BLaER1 treated with 17β-estradiol and CSF1 and Interleukin-3, amounts not matched to agents 10 nM and 100 nM (cell line): ENCODE data around the gene RAI14.

ENCODE experiments used
- H3K27ac ChIP-seq, 11 experiments: shearing (Covaris generic); formaldehyde crosslinking; 2 replicates each; pipeline ENCODE4 v1.8.1; 2022
- H3K27me3 ChIP-seq, 11 experiments: shearing (Covaris generic); formaldehyde crosslinking; 2 replicates each; pipeline ENCODE4 v1.8.1; 2022
- H3K36me3 ChIP-seq, 11 experiments: shearing (Covaris generic); formaldehyde crosslinking; 2 replicates each; pipeline ENCODE4 v1.8.1; 2022
- H3K4me1 ChIP-seq, 10 experiments: shearing (Covaris generic); formaldehyde crosslinking; 2 replicates each; pipeline ENCODE4 v1.8.1; 2022
- H3K4me2 ChIP-seq, 11 experiments: shearing (Covaris generic); formaldehyde crosslinking; 2 replicates each; pipeline ENCODE4 v1.8.1; 2022
- H3K4me3 ChIP-seq, 10 experiments: shearing (Covaris generic); formaldehyde crosslinking; 2 replicates each; pipeline ENCODE4 v1.8.1; 2022
- H3K9ac ChIP-seq, 11 experiments: shearing (Covaris generic); formaldehyde crosslinking; 2 replicates each; pipeline ENCODE4 v1.8.1; 2022
- H3K9me3 ChIP-seq, 11 experiments: shearing (Covaris generic); formaldehyde crosslinking; replicated peaks in 1 of 11; 2 replicates each; pipeline ENCODE4 v1.8.1; 2022
- H4K20me1 ChIP-seq, 11 experiments: shearing (Covaris generic); formaldehyde crosslinking; 2 replicates each; pipeline ENCODE4 v1.8.1; 2022
- Cebpa-rat ChIP-seq, 11 experiments: shearing (Covaris generic); IDR thresholded peaks; 2 replicates each; pipeline ENCODE4 v1.8.1; 2022

Gene RAI14

DNA sequence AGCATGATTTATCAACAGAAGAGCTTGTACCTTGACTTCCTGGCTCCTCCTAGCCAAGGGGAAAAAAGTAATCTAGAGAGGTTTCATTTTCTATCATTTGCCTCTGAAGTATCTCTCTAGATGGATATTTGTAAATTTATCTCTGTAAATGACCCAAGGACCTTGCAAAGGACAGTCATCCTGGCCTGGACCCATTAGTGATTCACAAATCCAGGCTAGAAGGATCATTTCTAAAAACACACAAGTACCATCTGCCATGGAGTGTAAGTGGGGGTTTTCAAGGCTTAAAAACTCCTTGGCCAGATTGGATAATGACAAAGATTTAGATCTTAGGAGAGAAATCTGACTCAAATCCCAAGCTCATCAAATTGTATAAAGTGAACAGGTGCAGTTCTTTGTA, 190.9 kb downstream of the RAI14 start:
- Histone ChIP-seq H3K4me2 (no peak overlapping the region), H3K27me3 (no peaks in the 10 kb centered on the region), H3K4me1 (no peaks in the 10 kb centered on the region), H3K9ac (no peak overlapping the region), H4K20me1 (no peaks in the 10 kb centered on the region), H3K27ac (no peak overlapping the region), H3K9me3 (peaks cover 0 to 8% (median 0%) of the 10 kb centered on the region in 11 experiments; a peak in 4 of 22 replicates), H3K4me3 (no peak overlapping the region), H3K36me3 (no peaks in the 10 kb centered on the region)
- no peak for TF ChIP-seq Cebpa-rat (IDR thresholded peaks at IDR 0.05)

- Histone ChIP-seq H3K36me3 (no peaks in the 10 kb centered on the region), H4K20me1 (no peaks in the 10 kb centered on the region), H3K4me2 (no peak overlapping the region), H3K9ac (no peak overlapping the region), H3K9me3 (peaks cover 0 to 8% (median under 1%) of the 10 kb centered on the region in 11 experiments; a peak in 4 of 22 replicates), H3K27me3 (no peaks in the 10 kb centered on the region), H3K4me3 (no peak overlapping the region), H3K27ac (no peak overlapping the region), H3K4me1 (no peaks in the 10 kb centered on the region)
- no peak for TF ChIP-seq Cebpa-rat (IDR thresholded peaks at IDR 0.05)
These were observed 191.4 kb downstream of the RAI14 start for GRCh38 chr5:34847552-34847951.

DNA sequence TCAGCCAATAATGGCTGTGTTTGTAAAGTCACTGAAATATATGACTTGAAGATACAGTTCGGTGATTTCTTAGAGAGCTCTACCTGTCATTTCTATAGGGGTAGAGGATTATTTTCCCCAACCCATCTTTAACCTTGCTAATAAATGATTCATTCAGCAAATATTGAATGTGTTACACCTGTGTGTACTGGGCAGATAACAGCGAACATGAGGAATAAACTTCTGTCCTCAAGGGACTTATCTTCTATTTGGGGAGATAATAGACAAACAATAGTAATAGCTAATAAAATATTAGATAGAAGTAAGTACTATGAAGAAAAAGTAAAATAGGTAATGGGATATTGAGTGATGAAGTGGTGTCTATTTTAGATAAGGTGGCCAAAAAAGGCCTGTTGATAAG, 192.1 kb downstream of the RAI14 start:
- Histone ChIP-seq H3K27me3 (no peaks in the 10 kb centered on the region), H3K9me3 (peaks cover 0 to 11% (median 4%) of the 10 kb centered on the region in 11 experiments; a peak in 7 of 22 replicates), H3K36me3 (no peaks in the 10 kb centered on the region), H4K20me1 (no peaks in the 10 kb centered on the region), H3K4me1 (peaks cover 0 to 3% (median 0%) of the 10 kb centered on the region in 10 experiments; a peak in 3 of 20 replicates), H3K27ac (no peak overlapping the region), H3K4me3 (no peak overlapping the region), H3K4me2 (no peak overlapping the region), H3K9ac (no peak overlapping the region)
- TF ChIP-seq Cebpa-rat (IDR thresholded peaks at IDR 0.05) = no peak

DNA sequence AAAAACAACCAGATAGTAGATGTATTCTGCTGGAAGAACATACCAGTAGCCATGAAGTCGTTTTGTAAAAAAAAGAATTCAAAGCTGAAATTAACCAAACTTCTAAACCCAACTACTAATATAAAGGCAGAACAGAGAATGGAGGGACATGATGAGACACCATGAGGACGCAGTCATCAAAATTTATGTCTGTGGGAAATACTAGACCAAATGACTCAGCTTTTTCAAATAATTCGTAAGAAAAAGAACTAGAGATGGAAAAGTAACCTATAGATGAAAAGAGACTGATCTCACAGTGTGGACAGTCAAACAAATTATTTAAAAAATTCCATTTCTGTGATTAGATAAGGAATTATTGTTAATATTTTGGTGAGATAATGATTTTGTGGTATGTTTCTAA, 193.1 kb downstream of the RAI14 start:
- peaks cover 0 to 13% (median 4%) of the 10 kb centered on the region in 11 experiments; a peak in 7 of 22 replicates for H3K9me3 ChIP-seq

GRCh38 chr5:34854459-34855174, 198.5 kb downstream of the RAI14 start:
- Histone ChIP-seq H4K20me1 (no peaks in the 10 kb centered on the region), H3K27me3 (no peaks in the 10 kb centered on the region), H3K9ac (no peak overlapping the region), H3K36me3 (no peaks in the 10 kb centered on the region), H3K27ac (no peak overlapping the region), H3K9me3 (peaks cover 0 to 13% (median 0%) of the 10 kb centered on the region in 11 experiments; a peak in 3 of 22 replicates), H3K4me1 (peaks cover 9 to 31% (median 22%) of the 10 kb centered on the region in 10 experiments; a peak in 17 of 20 replicates), H3K4me2 (peak overlapping the region; percentile 6 to 47 (median 40); a peak in 18 of 22 replicates), H3K4me3 (no peak overlapping the region)
- no peak for TF ChIP-seq Cebpa-rat (IDR thresholded peaks at IDR 0.05)

More for the DNA sequence above, 193.1 kb downstream of the RAI14 start:
- no peaks in the 10 kb centered on the region for H3K27me3 ChIP-seq
- no peak overlapping the region for H3K27ac ChIP-seq
- no peak overlapping the region for H3K9ac ChIP-seq
- H3K4me3 ChIP-seq = no peak overlapping the region
- peaks cover 2 to 14% (median 6%) of the 10 kb centered on the region in 10 experiments; a peak in 17 of 20 replicates for H3K4me1 ChIP-seq
- H4K20me1 ChIP-seq = no peaks in the 10 kb centered on the region
- H3K4me2 ChIP-seq = no peak overlapping the region
- TF ChIP-seq Cebpa-rat (IDR thresholded peaks at IDR 0.05) = no peak
- no peaks in the 10 kb centered on the region for H3K36me3 ChIP-seq

DNA sequence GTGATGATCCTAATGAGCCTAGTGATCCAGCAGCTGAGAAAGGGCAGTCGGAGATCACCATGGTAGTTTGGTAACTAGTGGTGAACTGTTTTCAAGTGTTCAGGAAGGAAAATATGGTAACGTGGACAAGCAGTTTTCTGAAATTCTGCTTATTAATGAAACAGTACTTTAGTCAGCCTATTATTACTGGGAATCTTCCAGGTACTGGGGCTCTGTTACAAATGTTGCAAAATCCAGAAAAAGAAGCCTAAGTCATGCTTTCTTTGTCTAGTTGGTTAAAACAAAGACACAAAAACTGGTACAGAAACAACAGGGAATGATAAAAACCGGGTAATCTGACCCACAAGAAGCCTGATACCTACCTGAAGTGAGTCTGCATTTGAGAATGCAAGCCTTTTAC, 201.0 kb downstream of the RAI14 start:
- H3K4me2 ChIP-seq = no peak overlapping the region
- no peak for TF ChIP-seq Cebpa-rat (IDR thresholded peaks at IDR 0.05)

GRCh38 chr5:34857894-34858293, 201.8 kb downstream of the RAI14 start:
- no peaks in the 10 kb centered on the region for H3K27me3 ChIP-seq
- no peak overlapping the region for H3K27ac ChIP-seq
- H3K4me1 ChIP-seq = peaks cover 12 to 36% (median 24%) of the 10 kb centered on the region in 10 experiments
- no peak overlapping the region for H3K4me3 ChIP-seq
- no peak for TF ChIP-seq Cebpa-rat (IDR thresholded peaks at IDR 0.05)
- H3K9me3 ChIP-seq = peaks cover 0 to 5% (median 0%) of the 10 kb centered on the region in 11 experiments; a peak in 2 of 22 replicates
- no peak overlapping the region for H3K4me2 ChIP-seq
- no peaks in the 10 kb centered on the region for H3K36me3 ChIP-seq
- H4K20me1 ChIP-seq = no peaks in the 10 kb centered on the region
- no peak overlapping the region for H3K9ac ChIP-seq

More for the DNA sequence above, 201.0 kb downstream of the RAI14 start:
- no peak overlapping the region for H3K27ac ChIP-seq
- no peaks in the 10 kb centered on the region for H4K20me1 ChIP-seq
- peaks cover 0 to 12% (median 0%) of the 10 kb centered on the region in 11 experiments; a peak in 3 of 22 replicates for H3K9me3 ChIP-seq
- no peak overlapping the region for H3K9ac ChIP-seq
- H3K4me3 ChIP-seq = no peak overlapping the region
- no peaks in the 10 kb centered on the region for H3K27me3 ChIP-seq
- H3K4me1 ChIP-seq = peaks cover 9 to 31% (median 22%) of the 10 kb centered on the region in 10 experiments; a peak in 17 of 20 replicates
- H3K36me3 ChIP-seq = no peaks in the 10 kb centered on the region

- H3K4me3 ChIP-seq = no peak overlapping the region
- no peak overlapping the region for H3K9ac ChIP-seq
- TF ChIP-seq Cebpa-rat (IDR thresholded peaks at IDR 0.05) = no peak
- H3K36me3 ChIP-seq = no peaks in the 10 kb centered on the region
- H3K27me3 ChIP-seq = no peaks in the 10 kb centered on the region
- H3K4me1 ChIP-seq = peaks cover 21 to 36% (median 28%) of the 10 kb centered on the region in 10 experiments
- peak overlapping the region in 6 of 11 experiments; percentile 12 to 37 (median 26); a peak in 9 of 22 replicates for H3K4me2 ChIP-seq
- no peaks in the 10 kb centered on the region for H4K20me1 ChIP-seq
- H3K27ac ChIP-seq = no peak overlapping the region
- no peaks in the 10 kb centered on the region for H3K9me3 ChIP-seq
These were observed 202.7 kb downstream of the RAI14 start for GRCh38 chr5:34858790-34859189.

- Histone ChIP-seq H3K36me3 (no peaks in the 10 kb centered on the region), H3K27me3 (no peaks in the 10 kb centered on the region), H4K20me1 (no peaks in the 10 kb centered on the region), H3K4me2 (peak overlapping the region in 5 of 11 experiments; percentile 22 to 37 (median 29); a peak in 6 of 22 replicates), H3K4me1 (peaks cover 18 to 36% (median 27%) of the 10 kb centered on the region in 10 experiments), H3K9me3 (no peaks in the 10 kb centered on the region), H3K27ac (no peak overlapping the region), H3K4me3 (no peak overlapping the region), H3K9ac (no peak overlapping the region)
- TF ChIP-seq Cebpa-rat (IDR thresholded peaks at IDR 0.05) = no peak
These were observed 203.1 kb downstream of the RAI14 start for GRCh38 chr5:34859253-34859652.
